Smooth muscle cell (in vitro differentiated cells): Measurements from ENCODE around the gene MPO. TPM values are rescaled to one million over a fixed set of nuclear protein-coding genes. Genes with fewer than 3 reads are reported as not detected.

Source experiments
- DNase-seq: peaks from one replicate; lab custom pipeline; 2025; ENCODE audit not compliant: unreplicated experiment; lab: John Stamatoyannopoulos, UW
- H2AFZ ChIP-seq: fragments of 200-600 bp; sonication (generic); 2 replicates; pipeline ENCODE4 v1.6.0; 2016; ENCODE audit warnings: antibody characterized with exemption, low read depth, mild to moderate bottlenecking
- H3F3A ChIP-seq: fragments of 200-600 bp; sonication (generic); 2 replicates; pipeline ENCODE4 v1.6.0; 2017; ENCODE audit warnings: antibody characterized with exemption, low read depth
- H3K27ac ChIP-seq: fragments of 200-600 bp; sonication (generic); 2 replicates; pipeline ENCODE4 v1.5.1; 2016; ENCODE audit warnings: low read depth, mild to moderate bottlenecking
- H3K27me3 ChIP-seq: fragments of 200-600 bp; sonication (generic); 2 replicates; pipeline ENCODE4 v1.6.1; 2016; ENCODE audit warnings: low read depth, mild to moderate bottlenecking
- H3K36me3 ChIP-seq: fragments of 200-600 bp; sonication (generic); 2 replicates; pipeline ENCODE4 v1.5.1; 2016; ENCODE audit warnings: low read depth
- H3K4me1 ChIP-seq: fragments of 200-600 bp; sonication (generic); 2 replicates; pipeline ENCODE4 v1.5.1; 2016; ENCODE audit warnings: low read depth
- H3K4me2 ChIP-seq: fragments of 200-600 bp; sonication (generic); 2 replicates; pipeline ENCODE4 v1.6.0; 2016; ENCODE audit warnings: mild to moderate bottlenecking
- H3K4me3 ChIP-seq: fragments of 200-600 bp; sonication (generic); 2 replicates; pipeline ENCODE4 v1.5.1; 2016; ENCODE audit warnings: mild to moderate bottlenecking
- H3K79me2 ChIP-seq: fragments of 200-600 bp; sonication (generic); 2 replicates; pipeline ENCODE4 v1.6.0; 2016; ENCODE audit warnings: low read depth, mild to moderate bottlenecking
- H3K9ac ChIP-seq: fragments of 200-600 bp; sonication (generic); 2 replicates; pipeline ENCODE4 v1.6.0; 2016; ENCODE audit warnings: low read depth
- H3K9me3 ChIP-seq: fragments of 200-600 bp; sonication (generic); replicated peaks from 2 replicates; pipeline ENCODE4 v1.5.1; 2016; ENCODE audit warnings: low read depth
- H4K20me1 ChIP-seq: fragments of 200-600 bp; sonication (generic); 2 replicates; pipeline ENCODE4 v1.6.0; 2016; ENCODE audit warnings: low read depth
- CTCF ChIP-seq: fragments of 200-600 bp; sonication (generic); IDR thresholded peaks from 2 replicates; pipeline ENCODE4 v1.5.1; 2017; ENCODE audit warnings: borderline replicate concordance, mild to moderate bottlenecking, antibody characterized with exemption; ENCODE audit not compliant: insufficient read depth, poor library complexity, severe bottlenecking
- WGBS: methylation state at CpG from one replicate; pipeline ENCODE4 v1.1.7; 2016; ENCODE audit warnings: low lambda C conversion rate; 5-methylcytosine and 5-hydroxymethylcytosine counted together
- polyA plus RNA-seq: library from polyadenylated mRNA; unstranded; fragments of >200 nt; fragmentation: Nextera tagmentation; extraction: Ambion mirVana; gene quantifications from 2 replicates; pipeline ENCODE4 v1.2.1, GENCODE V29; 2016
- total RNA-seq: library from RNA; depleted of rRNA; stranded (reverse); fragments of >200 nt; gene quantifications from 2 replicates; pipeline ENCODE4 v1.2.3, GENCODE V29; 2014

MPO gene
- total and polyA plus RNA-seq, 2 experiments from 2014 or later, result 0.09 TPM; not detected in 1

- 93% methylated on average over 14 of the region's 14 CpGs for WGBS
- no peak overlapping the region for H3K4me2 ChIP-seq
- no peaks in the 10 kb centered on the region for H4K20me1 ChIP-seq
- no peak overlapping the region for H2AFZ ChIP-seq
- H3K36me3 ChIP-seq, result no peaks in the 10 kb centered on the region
- H3F3A ChIP-seq, result no peaks in the 10 kb centered on the region
- no peak overlapping the region for H3K27ac ChIP-seq
- H3K4me3 ChIP-seq, result no peak overlapping the region
- no peaks in the 10 kb centered on the region for H3K27me3 ChIP-seq
- no peaks in the 10 kb centered on the region for H3K79me2 ChIP-seq
- H3K4me1 ChIP-seq, result no peaks in the 10 kb centered on the region
- no peaks in the 10 kb centered on the region for H3K9me3 ChIP-seq
- no peak for TF ChIP-seq CTCF
- H3K9ac ChIP-seq, result no peak overlapping the region
- no peak for DNase-seq
Observed at GRCh38 chr17:58304750-58305486, 24.2 kb upstream of the MPO start.

GRCh38 chr17:58303971-58304749 lies 23.4 kb upstream of the MPO start:
- no peaks in the 10 kb centered on the region for H3K9me3 ChIP-seq
- WGBS, result 45% methylated on average over 10 of the region's 10 CpGs
- no peak overlapping the region for H3K9ac ChIP-seq
- H3K79me2 ChIP-seq, result no peaks in the 10 kb centered on the region
- no peak overlapping the region for H3K27ac ChIP-seq
- H2AFZ ChIP-seq, result no peak overlapping the region
- no peaks in the 10 kb centered on the region for H3K4me1 ChIP-seq
- no peaks in the 10 kb centered on the region for H4K20me1 ChIP-seq
- H3K36me3 ChIP-seq, result no peaks in the 10 kb centered on the region
- H3K4me2 ChIP-seq, result no peak overlapping the region
- no peaks in the 10 kb centered on the region for H3F3A ChIP-seq
- no peak for DNase-seq
- no peak overlapping the region for H3K4me3 ChIP-seq
- no peaks in the 10 kb centered on the region for H3K27me3 ChIP-seq
- peak; percentile 69 for TF ChIP-seq CTCF

- no peak overlapping the region for H2AFZ ChIP-seq
Observed at GRCh38 chr17:58302919-58303585, 22.3 kb upstream of the MPO start.

More at GRCh38 chr17:58302919-58303585, 22.3 kb upstream of the MPO start:
- H3K36me3 ChIP-seq, result no peaks in the 10 kb centered on the region
- no peaks in the 10 kb centered on the region for H3K4me1 ChIP-seq
- no peak overlapping the region for H3K4me3 ChIP-seq
- H3K27ac ChIP-seq, result no peak overlapping the region
- no peaks in the 10 kb centered on the region for H3K9me3 ChIP-seq
- H3F3A ChIP-seq, result no peaks in the 10 kb centered on the region
- no peaks in the 10 kb centered on the region for H3K27me3 ChIP-seq
- TF ChIP-seq CTCF, result no peak
- no peak overlapping the region for H3K9ac ChIP-seq
- no peak overlapping the region for H3K4me2 ChIP-seq
- 93% methylated on average over 9 of the region's 9 CpGs for WGBS
- no peak for DNase-seq
- H4K20me1 ChIP-seq, result no peaks in the 10 kb centered on the region
- no peaks in the 10 kb centered on the region for H3K79me2 ChIP-seq
